Measurements from ENCODE around the gene PLCB2.

GRCh38 chr15:40338041-40338657 lies 30.4 kb upstream of the PLCB2 start:
- TF ChIP-seq POLR2A (IDR thresholded peaks at IDR 0.05; ENCODE audit: low read depth, low read length) (no peak), POLR2AphosphoS5 (IDR thresholded peaks at IDR 0.05; ENCODE audit: low read depth, low read length) (no peak)

All from GM12892 (cell line).